ENCODE results near the gene UPP2.

GRCh38 chr2:158134055-158134454, 32.4 kb downstream of the UPP2 start:
- TF ChIP-seq GATA2 (IDR thresholded peaks at IDR 0.05; ENCODE audit: low read depth, low read length), result no peak
- TF ChIP-seq GATA3 (IDR thresholded peaks at IDR 0.05; ENCODE audit: low read depth, low read length), result no peak
